Suprapubic skin (tissue), 3 donors: ENCODE data around the gene LCNL1.

Experiments
- CTCF ChIP-seq, 2 donors: fragments of 200-600 bp in 1 of 2; fragments of 450-650 bp in 1 of 2; sonication (generic) in 1 of 2; IDR thresholded peaks; one replicate each; pipeline ENCODE4 v1.5.1; 2016 to 2019; ENCODE audit warnings: antibody characterized with exemption in 2 of 2, mild to moderate bottlenecking in 1 of 2, moderate library complexity in 1 of 2
- EP300 ChIP-seq: sonication (generic); formaldehyde crosslinking; IDR thresholded peaks from one replicate; pipeline ENCODE4 v1.6.1; 2017; ENCODE audit warnings: antibody characterized with exemption
- POLR2A ChIP-seq, 2 donors: fragments of 450-650 bp; IDR thresholded peaks; one replicate each; pipeline ENCODE4 v1.6.1; 2017; ENCODE audit warnings: antibody characterized with exemption in 2 of 2, mild to moderate bottlenecking in 2 of 2, moderate library complexity in 2 of 2

GRCh38 chr9:136957461-136957860, 25.3 kb upstream of the LCNL1 start:
- TF ChIP-seq POLR2A (IDR thresholded peaks at IDR 0.05) (no peak), EP300 (no peak), CTCF (IDR thresholded peaks at IDR 0.05) (no peak)
